Heart left ventricle (tissue), 16 donors: ENCODE results near the gene CHCHD6. TPM values are rescaled to one million over a fixed set of nuclear protein-coding genes. Genes with fewer than 3 reads are reported as not detected.

Experiments used
- ATAC-seq, 4 donors: fragments of 200-7000 bp; cut with Tn5 transposase; one replicate each; pipeline ENCODE4 v1.9.1; 2020 to 2022; ENCODE audit warnings: moderate library complexity in 4 of 4, mild to moderate bottlenecking in 3 of 4, moderate number of reproducible peaks in 1 of 4
- DNase-seq, 5 donors: peaks; one replicate each; pipeline ENCODE4 v3.0.0-alpha.2; 2020
- H3K27ac ChIP-seq, 12 donors: fragments of 200-600 bp; sonication (generic) in 4 of 12; one replicate each; pipeline versions ENCODE4 v1.5.0 to v1.8.0; 2016 to 2022; ENCODE audit warnings: mild to moderate bottlenecking in 2 of 12
- H3K27me3 ChIP-seq, 9 donors: fragments of 200-600 bp; sonication (generic) in 2 of 9; one replicate each; pipeline versions ENCODE4 v1.5.1 to v1.8.0; 2016 to 2022; ENCODE audit warnings: mild to moderate bottlenecking in 3 of 9
- H3K36me3 ChIP-seq, 9 donors: fragments of 200-600 bp; sonication (generic) in 2 of 9; one replicate each; pipeline versions ENCODE4 v1.5.0 to v1.8.0; 2018 to 2022; ENCODE audit warnings: mild to moderate bottlenecking in 2 of 9
- H3K4me1 ChIP-seq, 12 donors: fragments of 200-600 bp; sonication (generic) in 4 of 12; one replicate each; pipeline versions ENCODE4 v1.5.0 to v1.8.0; 2016 to 2022; ENCODE audit warnings: mild to moderate bottlenecking in 3 of 12
- H3K4me3 ChIP-seq, 12 donors: fragments of 200-600 bp; sonication (generic) in 4 of 12; one replicate each; pipeline versions ENCODE4 v1.5.0 to v1.8.0; 2017 to 2022; ENCODE audit warnings: mild to moderate bottlenecking in 9 of 12, moderate library complexity in 4 of 12
- H3K9me3 ChIP-seq, 12 donors: fragments of 200-600 bp; sonication (generic) in 4 of 12; one replicate each; pipeline versions ENCODE4 v1.5.0 to v1.8.0; 2016 to 2022; ENCODE audit warnings: mild to moderate bottlenecking in 1 of 12
- POLR2A ChIP-seq, 2 donors: fragments of 450-650 bp; IDR thresholded peaks; one replicate each; pipeline ENCODE4 v1.6.1; 2017; ENCODE audit warnings: antibody characterized with exemption in 2 of 2, mild to moderate bottlenecking in 2 of 2, moderate library complexity in 2 of 2
- WGBS, 4 donors: extraction: QIAGEN DNeasy Blood & Tissue Kit in 2 of 4; methylation state at CpG; one replicate each; pipeline versions ENCODE4 v1.1.5 to v1.1.7; 2013 to 2018; 5-methylcytosine and 5-hydroxymethylcytosine counted together
- intact Hi-C, 10 donors: fragments of 100-400 bp; cut with DNase I; formaldehyde crosslinking; loops; one replicate each; pipeline versions ENCODE4 v1.11.1 to v1.14.2; 2022
- polyA plus RNA-seq, 2 donors: library from polyadenylated mRNA; stranded (reverse); fragments of 200-250 nt; gene quantifications; one replicate each; pipeline ENCODE4 v1.2.3, GENCODE V29; 2013
- total RNA-seq, 9 donors: library from RNA; depleted of rRNA in 2 of 9; stranded (reverse); fragments of >200 nt in 2 of 9; fragmentation: NEBNext Ultra II Directional in 3 of 9; extraction: Animal tissue kit (Norgen Biotek cat#: 25700) in 3 of 9; gene quantifications; one replicate each; pipeline versions ENCODE4 v1.1.0 to v1.2.4, GENCODE V29; 2016 to 2023
- TF ChIP-seq, protein P1 (sequence below), 12 donors: fragments of 200-600 bp; sonication (generic) in 4 of 12; IDR thresholded peaks; one replicate each; pipeline versions ENCODE4 v1.5.0 to v1.8.0; 2018 to 2022; ENCODE audit warnings: antibody characterized with exemption in 12 of 12, mild to moderate bottlenecking in 5 of 12
- donor health status: ischemic (EF 13 %, LVEDD 7.1; RV severe dilation, severe dysfunction).
- donor health status: healthy with polysubstance abuse.
- donor health status: DM: no; HTN: yes; CAD: no.
- donor health status: DM: no; HTN: no; CAD: no.
- donor health status: ischemic (EF 25% LVEDD 6.9; RV normal size, moderate dysfunction).
- donor health status: ischemic (EF 25% LVEDD 5.7; RV mildly dilated, moderate dysfunction).
- donor health status: healthy.
- donor health status: DM: yes; HTN: yes; CAD: no.
- donor health status: ischemic (EF 35%, LVEDD 5.7; RV mildly dilated, moderate dysfunction).
- donor health status: nonischemic (EF 11% LVEDD 7.7; RV severe dilation, severe dysfunction).
- donor health status: DM: yes; HTN: yes; CAD: no.
- donor health status: PGD.
- donor health status: ischemic (EF 29% LVEDD 5.4; RV normal size, mild dysfunction).
- donor health status: nonischemic (EF 23%, LVEDD 6.1; RV moderate dilation, normal function).

Gene CHCHD6
- total and polyA plus RNA-seq, 11 donors, result 7.7 to 29.3 (median 11.6) TPM

DNA sequence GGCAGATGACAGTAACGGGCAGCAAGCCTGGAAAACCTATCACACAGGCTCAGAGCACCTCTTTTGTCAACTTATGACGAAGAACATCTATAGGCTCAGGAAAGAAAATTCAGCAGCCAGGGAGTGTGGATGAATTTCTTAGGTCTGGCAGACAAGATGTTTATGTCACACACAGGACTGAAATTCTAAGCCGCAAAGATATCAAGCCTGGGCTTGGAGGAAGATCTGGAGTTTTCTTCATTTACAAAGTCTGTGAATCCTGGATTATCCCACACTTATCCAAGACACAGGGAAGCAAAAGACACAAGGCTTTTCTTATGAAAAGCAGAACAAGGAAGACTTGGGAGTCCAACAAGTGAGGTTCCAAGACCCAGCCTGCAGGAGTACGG is 23.4 kb upstream of the CHCHD6 start:
- TF ChIP-seq, protein P1, sequence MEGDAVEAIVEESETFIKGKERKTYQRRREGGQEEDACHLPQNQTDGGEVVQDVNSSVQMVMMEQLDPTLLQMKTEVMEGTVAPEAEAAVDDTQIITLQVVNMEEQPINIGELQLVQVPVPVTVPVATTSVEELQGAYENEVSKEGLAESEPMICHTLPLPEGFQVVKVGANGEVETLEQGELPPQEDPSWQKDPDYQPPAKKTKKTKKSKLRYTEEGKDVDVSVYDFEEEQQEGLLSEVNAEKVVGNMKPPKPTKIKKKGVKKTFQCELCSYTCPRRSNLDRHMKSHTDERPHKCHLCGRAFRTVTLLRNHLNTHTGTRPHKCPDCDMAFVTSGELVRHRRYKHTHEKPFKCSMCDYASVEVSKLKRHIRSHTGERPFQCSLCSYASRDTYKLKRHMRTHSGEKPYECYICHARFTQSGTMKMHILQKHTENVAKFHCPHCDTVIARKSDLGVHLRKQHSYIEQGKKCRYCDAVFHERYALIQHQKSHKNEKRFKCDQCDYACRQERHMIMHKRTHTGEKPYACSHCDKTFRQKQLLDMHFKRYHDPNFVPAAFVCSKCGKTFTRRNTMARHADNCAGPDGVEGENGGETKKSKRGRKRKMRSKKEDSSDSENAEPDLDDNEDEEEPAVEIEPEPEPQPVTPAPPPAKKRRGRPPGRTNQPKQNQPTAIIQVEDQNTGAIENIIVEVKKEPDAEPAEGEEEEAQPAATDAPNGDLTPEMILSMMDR (IDR thresholded peaks at IDR 0.05), result no peak
- no peak for TF ChIP-seq POLR2A (IDR thresholded peaks at IDR 0.05)
- peaks cover 0 to 9% (median 6%) of the 10 kb centered on the region in 12 donors for H3K4me1 ChIP-seq
- H3K4me3 ChIP-seq, result no peak overlapping the region
- intact Hi-C loops, result loop anchor here in 8 of 10 donors (5.0 to 10.0 kb wide), 9 partner anchors 67 to 864 kb away; partner anchors contain the start of gene PLXNA1 (in 3 of the 8)
- no peak overlapping the region for H3K27ac ChIP-seq
- DNase-seq (no peak), ATAC-seq (no peak)
- WGBS, 4 donors, result 77 to 83% (median 79%) methylated on average over 4 of the region's 4 CpGs
- H3K36me3 ChIP-seq, result no peaks in the 10 kb centered on the region
- H3K9me3 ChIP-seq, result no peaks in the 10 kb centered on the region
- peaks cover 0 to 30% (median 0%) of the 10 kb centered on the region in 9 donors for H3K27me3 ChIP-seq

DNA sequence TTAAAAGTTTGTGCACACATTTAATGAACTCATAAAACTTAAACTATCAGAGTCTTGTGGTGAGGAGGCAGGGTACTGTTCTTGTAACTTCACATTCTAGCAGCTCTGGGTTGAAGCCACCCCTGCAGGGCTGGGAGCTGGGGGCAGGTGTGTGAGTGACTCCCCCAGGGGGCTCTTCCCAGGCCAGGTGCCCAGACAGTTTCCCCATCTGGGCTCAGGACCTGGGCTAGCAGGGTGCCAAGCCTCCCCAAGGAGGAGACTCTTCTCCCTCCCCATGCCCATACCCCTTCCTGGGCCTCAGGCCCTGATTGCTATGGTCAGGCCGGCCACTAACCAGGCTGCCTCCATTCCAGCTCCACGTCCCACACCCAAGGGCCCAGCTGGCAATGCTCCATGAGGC is 22.0 kb upstream of the CHCHD6 start:
- intact Hi-C loops, result loop anchor here in 8 of 10 donors (5.0 to 10.0 kb wide), 9 partner anchors 65 to 863 kb away; partner anchors contain the start of gene PLXNA1 (in 3 of the 8)
- H3K4me1 ChIP-seq, result peaks cover 0 to 9% (median 6%) of the 10 kb centered on the region in 12 donors
- peaks cover 0 to 19% (median 0%) of the 10 kb centered on the region in 9 donors for H3K27me3 ChIP-seq
- H3K36me3 ChIP-seq, result no peaks in the 10 kb centered on the region
- DNase-seq (no peak), ATAC-seq (peak in 1 of 4 donors; percentile 13)
- no peaks in the 10 kb centered on the region for H3K9me3 ChIP-seq
- TF ChIP-seq POLR2A (IDR thresholded peaks at IDR 0.05), result no peak
- TF ChIP-seq, protein P1 (IDR thresholded peaks at IDR 0.05), result no peak
- no peak overlapping the region for H3K4me3 ChIP-seq
- no peak overlapping the region for H3K27ac ChIP-seq
- 80 to 95% (median 84%) methylated on average over 2 of the region's 2 CpGs for WGBS, 4 donors

DNA sequence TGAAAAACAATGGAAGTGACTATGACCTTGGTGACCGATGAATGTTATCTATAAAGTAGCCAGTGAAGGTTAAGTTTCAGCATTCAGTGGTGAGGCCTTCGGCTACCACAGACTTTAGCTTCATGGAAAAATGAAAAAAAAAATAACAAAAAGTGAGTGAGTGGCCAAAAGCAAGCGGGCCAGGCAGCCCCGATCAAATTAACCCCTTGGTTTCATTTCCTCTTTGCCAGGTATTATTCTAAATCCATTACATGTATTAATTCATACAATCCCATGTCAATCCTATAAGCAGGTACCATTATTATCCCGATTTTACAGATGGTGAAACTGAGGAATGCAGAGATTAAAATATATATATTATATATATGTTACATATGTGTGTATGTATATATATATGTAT is 21.0 kb upstream of the CHCHD6 start:
- H3K4me1 ChIP-seq, result peaks cover 0 to 9% (median 6%) of the 10 kb centered on the region in 12 donors
- DNase-seq (no peak), ATAC-seq (no peak)
- no peak overlapping the region for H3K27ac ChIP-seq
- WGBS, 4 donors, result 55 to 74% (median 59%) methylated on average over 5 of the region's 5 CpGs
- H3K36me3 ChIP-seq, result no peaks in the 10 kb centered on the region
- H3K4me3 ChIP-seq, result no peak overlapping the region
- peaks cover 0 to 12% (median 0%) of the 10 kb centered on the region in 9 donors for H3K27me3 ChIP-seq
- no peaks in the 10 kb centered on the region for H3K9me3 ChIP-seq
- intact Hi-C loops, result loop anchor here in 8 of 10 donors (5.0 to 10.0 kb wide), 9 partner anchors 64 to 862 kb away; partner anchors contain the start of gene PLXNA1 (in 3 of the 8)
- TF ChIP-seq POLR2A (IDR thresholded peaks at IDR 0.05), result no peak
- TF ChIP-seq, protein P1 (IDR thresholded peaks at IDR 0.05), result no peak

DNA sequence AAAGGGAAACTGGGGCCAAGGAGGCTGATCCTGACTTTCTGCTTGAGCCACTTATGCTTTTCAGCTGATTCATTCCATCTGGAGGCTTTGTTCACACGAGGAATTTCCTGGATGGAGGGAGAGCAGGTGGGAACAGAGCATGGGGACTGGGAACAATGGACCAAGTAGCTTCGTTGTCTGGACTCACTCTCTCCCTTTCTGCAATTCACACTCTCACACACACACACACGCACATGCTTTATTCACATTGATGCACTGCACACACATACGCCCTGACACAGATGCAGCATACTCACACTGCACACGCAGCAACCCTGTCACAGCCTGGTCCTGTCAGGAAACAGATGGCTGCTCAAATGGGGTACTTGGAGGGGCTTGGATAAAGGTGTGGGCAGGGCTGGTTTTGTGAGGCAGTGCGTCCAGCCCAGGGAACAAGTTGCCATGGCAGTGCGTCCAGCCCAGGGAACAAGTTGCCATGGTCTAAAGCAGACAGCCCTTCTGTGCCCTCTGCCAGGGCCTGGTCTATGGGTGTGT is 19.8 kb upstream of the CHCHD6 start:
- TF ChIP-seq, protein P1 (IDR thresholded peaks at IDR 0.05), result no peak
- no peak for TF ChIP-seq POLR2A (IDR thresholded peaks at IDR 0.05)
- Histone ChIP-seq H3K27ac (no peak overlapping the region), H3K27me3 (peaks cover 0 to 2% (median 0%) of the 10 kb centered on the region in 9 donors), H3K4me1 (peaks cover 0 to 6% (median 2%) of the 10 kb centered on the region in 12 donors), H3K36me3 (no peaks in the 10 kb centered on the region), H3K4me3 (no peak overlapping the region), H3K9me3 (no peaks in the 10 kb centered on the region)
- no peak for ATAC-seq
- 55 to 68% (median 63%) methylated on average over 5 to 7 of the region's 7 CpGs for WGBS, 4 donors
- intact Hi-C loops, result loop anchor here in 8 of 10 donors (5.0 to 10.0 kb wide), 9 partner anchors 63 to 861 kb away; partner anchors contain the start of gene PLXNA1 (in 3 of the 8)
- DNase-seq, result no peak
